Dedifferentiated amniotic fluid mesenchymal stem cell (primary cell): ENCODE results near the gene CACNA1S.

Experiments used
- DNase-seq: peaks from one replicate; pipeline ENCODE4 v3.0.0-alpha.2; 2016; ENCODE audit errors: extremely low spot score

Gene CACNA1S

GRCh38 chr1:201112173-201112731 lies at the start of gene CACNA1S:
CACNA1S (minus strand) TSS chr1:201112426; CDS start chr1:201112339, 87 bp downstream.
- DNase-seq: no peak

- no peak for DNase-seq
Observed at GRCh38 chr1:201157949-201158348, 45.7 kb upstream of the CACNA1S start.

DNA sequence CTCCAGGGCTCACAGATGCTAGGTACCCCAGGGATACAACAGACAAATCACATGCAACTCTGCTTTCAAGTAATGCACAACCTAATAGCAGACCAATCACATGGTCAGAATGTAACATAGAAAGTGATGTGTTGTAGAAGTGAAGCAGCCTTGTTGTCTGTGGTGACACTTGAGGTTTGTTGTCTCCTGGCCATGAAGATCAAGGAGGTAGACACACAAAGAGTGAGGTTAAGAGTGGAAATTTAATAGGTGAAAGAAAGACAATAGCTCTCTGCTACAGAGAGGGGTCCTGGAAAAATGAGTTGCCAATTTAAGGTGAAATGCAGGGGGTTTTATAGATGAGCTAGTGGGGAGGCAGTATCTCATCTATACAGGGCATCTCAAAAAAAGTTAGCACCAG lies 44.6 kb upstream of the CACNA1S start:
- no peak for DNase-seq

DNA sequence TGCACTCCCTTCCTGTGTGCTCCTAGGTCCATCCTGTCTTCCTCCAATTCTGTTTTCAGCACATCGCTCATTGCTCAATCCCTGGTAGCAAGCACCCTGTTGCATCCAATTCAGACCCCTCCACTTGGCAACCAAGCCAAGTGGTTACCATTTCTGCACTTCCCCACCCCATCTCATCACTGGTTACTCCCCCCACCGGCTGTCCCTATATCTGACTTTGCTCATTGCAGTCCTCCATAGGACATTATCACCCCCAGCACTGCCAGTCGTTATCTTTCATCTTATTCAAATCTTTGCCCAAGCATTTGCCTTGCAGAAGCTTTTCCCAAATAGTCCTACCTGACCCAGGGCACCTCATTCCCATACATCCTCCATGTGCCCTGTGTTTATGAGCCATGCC lies 44.1 kb upstream of the CACNA1S start:
- no peak for DNase-seq

GRCh38 chr1:201155354-201155753 lies 43.1 kb upstream of the CACNA1S start:
- no peak for DNase-seq

DNA sequence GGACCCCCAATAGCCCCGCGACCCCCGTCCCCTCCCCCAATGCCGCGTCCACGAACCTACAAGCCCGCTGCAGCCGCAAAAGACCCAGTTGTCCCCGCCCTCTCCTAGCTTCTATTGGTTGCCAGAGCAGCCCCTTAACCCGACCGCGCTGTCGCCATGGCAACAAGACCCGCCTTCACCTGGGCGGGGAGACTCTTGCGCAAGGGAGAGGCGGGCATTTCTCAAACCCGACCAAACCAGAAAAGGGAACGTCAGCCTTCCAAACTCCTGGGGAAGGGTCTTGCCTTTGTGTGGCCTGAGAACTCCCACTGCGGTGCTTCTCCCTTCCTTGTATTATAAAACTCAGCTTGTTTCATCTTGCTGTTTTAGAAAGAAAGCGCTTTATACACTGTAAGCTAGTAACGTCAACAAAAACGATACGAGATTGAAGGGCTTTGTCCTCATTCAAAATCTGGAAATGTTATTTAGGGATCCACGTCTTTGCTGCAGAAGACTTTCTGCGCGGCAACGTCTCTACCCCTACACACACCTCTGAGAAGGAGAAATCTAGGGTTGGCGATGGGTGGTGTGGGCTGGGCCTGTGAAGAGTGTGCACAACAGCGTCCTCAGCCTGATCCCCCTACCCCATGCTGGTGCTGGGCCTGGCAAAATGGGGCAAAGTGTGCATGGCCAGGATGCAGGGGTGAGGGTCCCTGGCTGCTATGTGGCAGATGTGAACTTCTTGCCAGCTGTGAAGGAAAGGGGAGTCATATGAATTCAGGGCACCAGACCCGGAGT lies 42.4 kb upstream of the CACNA1S start, which contains the start of gene TMEM9:
Gene TMEM9 (minus strand): TSS at position 86 of the 777 bp plus-strand sequence. CDS start 551 bp downstream, outside the sequence.
- peak; percentile 93 for DNase-seq

DNA sequence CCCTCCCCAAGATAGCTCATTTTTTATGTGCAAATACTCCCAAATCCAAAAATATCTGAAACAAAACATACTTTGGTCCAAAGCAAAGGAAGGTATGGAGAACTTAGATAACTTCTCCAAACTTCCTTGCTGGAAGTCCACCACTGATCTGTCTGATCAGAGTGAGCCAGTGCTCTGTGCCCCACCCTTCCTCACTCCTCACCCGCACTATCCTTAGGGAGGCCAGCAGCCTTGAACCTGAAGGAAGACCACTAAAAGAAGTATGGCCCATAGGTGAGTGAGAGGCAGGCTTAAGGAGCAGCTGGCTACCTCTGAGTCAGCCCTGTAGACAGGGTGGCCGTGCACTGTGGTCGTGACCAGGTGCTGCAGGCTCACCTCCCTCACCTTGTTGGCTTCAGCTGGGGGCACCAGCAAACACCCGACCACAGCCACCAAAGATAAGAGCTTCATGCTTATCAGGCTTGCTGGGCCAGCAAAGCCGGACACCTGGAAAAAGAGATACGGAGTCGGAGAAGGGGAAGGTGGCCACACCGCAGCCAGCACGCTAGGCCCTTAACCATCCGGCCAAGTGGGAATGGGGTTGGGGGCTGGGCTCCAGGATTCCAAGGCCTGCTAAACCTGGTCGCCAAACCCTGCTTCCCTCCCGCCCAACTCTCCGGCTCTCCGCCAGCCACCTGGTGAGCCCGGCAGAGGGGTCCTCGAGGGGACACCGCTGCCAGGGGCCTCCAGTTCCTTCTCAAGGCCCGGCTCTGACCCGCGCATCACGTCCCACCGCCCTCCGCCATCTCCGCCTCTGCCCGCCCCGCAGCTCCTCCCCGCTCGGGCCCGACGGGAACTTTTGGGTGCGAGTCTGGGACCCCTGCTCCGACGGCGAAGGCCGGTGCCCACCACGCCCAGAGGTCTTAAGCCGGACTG lies 41.5 kb upstream of the CACNA1S start:
- no peak for DNase-seq

DNA sequence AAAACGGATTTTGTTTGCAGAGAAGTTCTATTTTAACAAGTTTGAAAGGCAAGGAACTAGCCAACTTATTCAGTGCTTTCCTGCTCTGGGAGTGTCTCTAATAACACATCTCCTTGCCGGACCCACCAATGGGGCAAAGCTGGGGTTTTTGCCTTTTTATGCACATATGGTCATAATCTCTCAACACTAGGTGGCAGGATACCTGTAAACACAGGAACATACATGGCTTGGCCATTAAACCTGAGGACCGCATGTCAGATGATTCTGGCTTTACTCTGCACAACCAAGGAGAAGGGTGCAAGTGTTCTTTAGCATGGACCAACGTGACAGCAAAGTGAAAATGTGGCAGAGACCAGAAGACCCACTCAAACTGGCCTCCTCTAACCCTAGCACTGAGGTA lies 37.2 kb upstream of the CACNA1S start:
- DNase-seq: no peak

- DNase-seq: no peak
Observed at GRCh38 chr1:201147396-201148015, 35.3 kb upstream of the CACNA1S start.

- no peak for DNase-seq
Observed at GRCh38 chr1:201146626-201147390, 34.6 kb upstream of the CACNA1S start.

DNA sequence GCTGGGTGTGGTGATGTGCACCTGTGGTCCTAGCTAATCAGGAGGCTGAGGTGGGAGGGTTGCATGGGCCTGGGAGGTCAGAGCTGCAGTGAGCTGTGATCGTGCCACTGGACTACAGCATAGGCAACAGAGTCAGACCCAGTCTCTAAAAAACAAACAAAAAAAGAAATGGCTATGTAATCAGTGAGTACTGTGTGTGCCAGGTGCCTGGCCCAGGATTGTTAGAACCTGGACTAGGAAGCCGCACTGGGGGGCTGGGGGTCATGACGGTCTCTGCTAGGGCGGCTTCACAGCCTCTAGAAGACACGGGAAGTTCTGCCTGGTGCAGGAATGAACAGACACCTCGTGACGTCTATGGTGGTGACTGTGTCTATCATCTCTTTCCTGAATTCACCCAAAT lies 33.6 kb upstream of the CACNA1S start:
- DNase-seq: no peak

DNA sequence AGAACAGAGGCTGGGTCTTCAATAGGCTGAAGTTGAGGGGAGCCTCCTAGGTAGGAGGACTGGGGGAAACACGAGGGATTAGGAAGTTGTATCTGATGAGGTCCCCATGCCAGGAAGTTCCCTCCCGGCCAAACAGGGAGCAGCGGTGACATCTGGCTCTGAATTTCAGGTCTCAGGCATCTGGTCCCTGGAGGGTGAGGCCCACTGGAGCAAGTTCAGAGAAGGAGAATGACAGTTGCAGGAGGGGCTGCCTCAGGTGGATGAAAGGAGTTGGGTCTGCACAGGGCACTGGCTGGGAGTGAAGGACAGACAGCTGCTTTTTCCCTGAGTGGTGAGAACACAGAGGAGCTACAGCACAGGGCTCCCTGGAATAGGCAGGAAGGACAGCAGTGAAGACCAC lies 32.9 kb upstream of the CACNA1S start:
- no peak for DNase-seq

GRCh38 chr1:201144701-201145100 lies 32.5 kb upstream of the CACNA1S start:
- DNase-seq: no peak

GRCh38 chr1:201143726-201144635 lies 31.8 kb upstream of the CACNA1S start:
- DNase-seq: no peak

GRCh38 chr1:201142849-201143725 lies 30.9 kb upstream of the CACNA1S start:
- DNase-seq: no peak

GRCh38 chr1:201142011-201142848 lies 30.0 kb upstream of the CACNA1S start:
- DNase-seq: no peak

GRCh38 chr1:201141418-201141817 lies 29.2 kb upstream of the CACNA1S start:
- no peak for DNase-seq

DNA sequence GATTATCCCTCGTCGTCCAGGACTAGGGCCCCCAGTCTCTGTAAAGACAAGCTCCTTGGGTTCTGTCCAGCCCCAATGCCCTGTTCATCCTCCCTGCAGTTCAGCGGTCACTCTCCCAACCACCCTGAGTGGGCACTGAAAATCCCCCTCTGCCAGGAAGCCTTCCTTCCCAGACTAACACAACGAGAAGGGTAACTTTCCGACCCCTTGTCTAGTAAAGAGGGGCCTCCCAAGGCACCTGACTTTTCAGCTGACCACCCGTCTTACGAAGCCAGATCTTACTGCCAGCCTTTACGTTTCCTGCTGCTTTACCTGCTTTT lies 28.7 kb upstream of the CACNA1S start:
- no peak for DNase-seq
